Measurements from ENCODE around the gene CCL23.

CCL23 gene

DNA sequence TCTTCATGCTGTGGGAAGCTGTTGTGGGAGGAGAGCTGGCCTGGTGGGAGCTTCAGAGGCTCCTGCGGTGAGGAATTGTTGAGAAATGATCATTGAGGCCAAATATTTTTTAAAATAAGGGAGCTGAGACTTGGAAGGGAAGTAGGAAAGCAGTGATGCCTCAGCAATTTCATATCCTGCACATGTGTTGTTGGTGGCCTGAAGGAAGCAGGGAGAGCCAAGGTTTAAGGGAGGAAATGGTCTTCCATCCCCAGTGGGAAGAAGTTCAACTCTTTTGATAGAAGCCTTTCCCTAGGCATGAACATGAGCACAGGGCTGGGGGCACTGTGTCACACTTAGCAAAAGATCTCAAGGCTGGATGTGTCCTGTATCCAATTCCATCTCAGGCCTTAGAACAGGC lies 31.1 kb downstream of the CCL23 start, which contains the start of gene CCL14:
CCL14 (minus strand) TSS at position 87 of the 400 bp plus-strand sequence; CDS start at position 7, 80 bp downstream.
- ChIA-PET POLR2A (no interaction called here), CTCF (interaction anchor here (1.0 to 3.1 kb wide), 4 partner anchors 17 to 163 kb away, joined by 3 to 21 read pairs (median 8); no protein-coding TSS in a partner anchor)
- TF ChIP-seq ZNF266 (tag by site-specific recombination; IDR thresholded peaks at IDR 0.05; ENCODE audit: low read depth) (no peak), ZNF280C (tag by site-specific recombination; IDR thresholded peaks at IDR 0.05) (no peak)

GRCh38 chr17:35984140-35984539 lies 33.6 kb downstream of the CCL23 start:
- Histone ChIP-seq H3K4me3 (ENCODE audit: low read depth, low read length) (no peak overlapping the region), H3K27ac (ENCODE audit: extremely low read depth, low read depth, low read length) (no peak overlapping the region), H3K9me3 (ENCODE audit: control insufficient read depth, insufficient read depth, low read depth, low read length) (no peaks in the 10 kb centered on the region), H3K36me3 (ENCODE audit: control insufficient read depth in 2 of 2, insufficient read depth in 1 of 2, low read length in 2 of 2) (no peaks in the 10 kb centered on the region), H3K4me1 (ENCODE audit: control insufficient read depth, insufficient read depth, low read length) (no peaks in the 10 kb centered on the region)
- POLR2A ChIA-PET, result interaction anchor here (0.5 to 0.6 kb wide), 2 partner anchors 151 to 472 kb away, joined by 3 to 5 read pairs; no protein-coding TSS in a partner anchor
- TF ChIP-seq WT1 (tag by site-specific recombination; IDR thresholded peaks at IDR 0.05) (no peak), HOXC10 (CRISPR knock-in tag; IDR thresholded peaks at IDR 0.05) (no peak), ZNF777 (tag by site-specific recombination; IDR thresholded peaks at IDR 0.05; ENCODE audit: borderline replicate concordance) (no peak), ZNF660 (tag by site-specific recombination; IDR thresholded peaks at IDR 0.05) (no peak), ELK4 (IDR thresholded peaks at IDR 0.05; ENCODE audit: borderline replicate concordance, low read depth, low read length) (no peak), ZNF350 (tag by site-specific recombination; IDR thresholded peaks at IDR 0.05) (no peak)
- CTCF ChIA-PET, result interaction anchor here (1.4 to 3.7 kb wide), 3 partner anchors 15 to 164 kb away, joined by 3 to 56 read pairs (median 24); no protein-coding TSS in a partner anchor

More for the DNA sequence above, 31.1 kb downstream of the CCL23 start, which contains the start of gene CCL14:
- no peaks in the 10 kb centered on the region for H3K9me3 ChIP-seq (ENCODE audit: control insufficient read depth, insufficient read depth, low read depth, low read length)
- no peaks in the 10 kb centered on the region for H3K4me1 ChIP-seq (ENCODE audit: control insufficient read depth, insufficient read depth, low read length)
- no peak within 1 kb of the TSS for H3K4me3 ChIP-seq (ENCODE audit: low read depth, low read length)
- no peak within 1 kb of the TSS for H3K27ac ChIP-seq (ENCODE audit: extremely low read depth, low read depth, low read length)
- no peaks in the 10 kb centered on the region for H3K36me3 ChIP-seq (ENCODE audit: control insufficient read depth in 2 of 2, insufficient read depth in 1 of 2, low read length in 2 of 2)

DNA sequence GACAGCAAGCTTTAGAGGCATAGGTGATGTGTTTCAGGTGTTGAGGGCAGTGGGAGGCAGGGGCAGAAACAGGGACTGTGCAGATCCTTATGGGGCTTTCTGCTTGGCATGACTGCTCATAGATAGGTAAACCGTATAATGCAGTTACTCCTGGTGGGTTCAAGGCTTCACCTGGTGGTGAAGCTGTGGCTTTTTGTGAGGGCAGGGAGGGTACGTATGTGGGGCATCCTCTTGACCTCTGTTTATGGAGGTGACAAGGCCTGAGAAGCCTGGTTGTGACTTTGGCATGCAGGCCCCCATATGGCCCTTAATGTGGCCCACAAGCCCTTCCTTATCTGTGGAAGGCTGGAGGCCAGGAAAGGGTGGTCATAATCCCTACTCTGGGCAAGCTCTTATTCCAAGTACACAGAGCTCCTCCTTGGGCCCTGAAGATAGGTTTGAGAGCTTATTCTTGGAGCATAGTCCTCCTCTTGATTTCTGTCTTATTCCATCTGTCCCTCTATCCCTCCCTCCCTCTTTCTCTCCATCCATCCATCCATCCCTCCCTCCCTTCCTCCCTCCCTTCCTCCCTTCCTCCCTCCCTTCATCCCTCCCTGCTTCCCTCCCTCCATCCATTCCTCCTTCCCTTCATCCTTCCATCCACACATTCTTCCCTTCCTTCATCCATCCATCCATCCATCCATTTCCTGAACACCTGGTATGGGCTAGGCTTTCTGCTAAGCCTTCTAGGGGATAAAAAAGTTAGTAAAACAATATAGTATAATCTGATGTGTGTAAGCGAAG lies 35.2 kb downstream of the CCL23 start:
- H3K9me3 ChIP-seq (ENCODE audit: control insufficient read depth, insufficient read depth, low read depth, low read length), result no peaks in the 10 kb centered on the region
- no peak overlapping the region for H3K4me3 ChIP-seq (ENCODE audit: low read depth, low read length)
- H3K36me3 ChIP-seq (ENCODE audit: control insufficient read depth in 2 of 2, insufficient read depth in 1 of 2, low read length in 2 of 2), result no peaks in the 10 kb centered on the region
- H3K4me1 ChIP-seq (ENCODE audit: control insufficient read depth, insufficient read depth, low read length), result no peaks in the 10 kb centered on the region
- ChIA-PET POLR2A (no interaction called here), CTCF (interaction anchor here (0.7 to 3.7 kb wide), 11 partner anchors 10 to 165 kb away, joined by 3 to 56 read pairs (median 4); no protein-coding TSS in a partner anchor)
- H3K27ac ChIP-seq (ENCODE audit: extremely low read depth, low read depth, low read length), result no peak overlapping the region
- TF ChIP-seq SCRT1 (tag by site-specific recombination; IDR thresholded peaks at IDR 0.05; ENCODE audit: borderline replicate concordance) (no peak), ZNF366 (tag by site-specific recombination; conservative IDR thresholded peaks at IDR 0.05) (peak; percentile 96)

GRCh38 chr17:35981908-35982330 lies 35.9 kb downstream of the CCL23 start:
- H3K4me1 ChIP-seq (ENCODE audit: control insufficient read depth, insufficient read depth, low read length), result no peaks in the 10 kb centered on the region
- no peak overlapping the region for H3K4me3 ChIP-seq (ENCODE audit: low read depth, low read length)
- ChIA-PET POLR2A (no interaction called here), CTCF (interaction anchor here (0.5 to 3.7 kb wide), 12 partner anchors 10 to 502 kb away, joined by 3 to 56 read pairs (median 4); no protein-coding TSS in a partner anchor)
- H3K36me3 ChIP-seq (ENCODE audit: control insufficient read depth in 2 of 2, insufficient read depth in 1 of 2, low read length in 2 of 2), result no peaks in the 10 kb centered on the region
- H3K27ac ChIP-seq (ENCODE audit: extremely low read depth, low read depth, low read length), result no peak overlapping the region
- no peaks in the 10 kb centered on the region for H3K9me3 ChIP-seq (ENCODE audit: control insufficient read depth, insufficient read depth, low read depth, low read length)
- TF ChIP-seq ZNF37A (tag by site-specific recombination; IDR thresholded peaks at IDR 0.05) (no peak), ZBTB7A (tag by site-specific recombination; IDR thresholded peaks at IDR 0.05; ENCODE audit: low read depth) (no peak), ZNF585B (tag by site-specific recombination; IDR thresholded peaks at IDR 0.05) (no peak), ZNF391 (tag by site-specific recombination; IDR thresholded peaks at IDR 0.05; ENCODE audit: borderline replicate concordance, low read depth) (no peak), WT1 (tag by site-specific recombination; IDR thresholded peaks at IDR 0.05) (no peak), ZBTB1 (tag by site-specific recombination; IDR thresholded peaks at IDR 0.05) (no peak), ZFP3 (tag by site-specific recombination; IDR thresholded peaks at IDR 0.05; ENCODE audit: low read depth) (no peak), ZNF140 (tag by site-specific recombination; IDR thresholded peaks at IDR 0.05) (no peak), ZNF626 (tag by site-specific recombination; IDR thresholded peaks at IDR 0.05) (no peak), ZNF394 (tag by site-specific recombination; IDR thresholded peaks at IDR 0.05; ENCODE audit: borderline replicate concordance) (no peak), ZNF521 (tag by site-specific recombination; IDR thresholded peaks at IDR 0.05) (no peak), ZNF221 (tag by site-specific recombination; IDR thresholded peaks at IDR 0.05; ENCODE audit: borderline replicate concordance) (no peak), TRIM28 (IDR thresholded peaks at IDR 0.05; ENCODE audit: borderline replicate concordance, low read length) (no peak)
- TF ChIP-seq, protein P1, sequence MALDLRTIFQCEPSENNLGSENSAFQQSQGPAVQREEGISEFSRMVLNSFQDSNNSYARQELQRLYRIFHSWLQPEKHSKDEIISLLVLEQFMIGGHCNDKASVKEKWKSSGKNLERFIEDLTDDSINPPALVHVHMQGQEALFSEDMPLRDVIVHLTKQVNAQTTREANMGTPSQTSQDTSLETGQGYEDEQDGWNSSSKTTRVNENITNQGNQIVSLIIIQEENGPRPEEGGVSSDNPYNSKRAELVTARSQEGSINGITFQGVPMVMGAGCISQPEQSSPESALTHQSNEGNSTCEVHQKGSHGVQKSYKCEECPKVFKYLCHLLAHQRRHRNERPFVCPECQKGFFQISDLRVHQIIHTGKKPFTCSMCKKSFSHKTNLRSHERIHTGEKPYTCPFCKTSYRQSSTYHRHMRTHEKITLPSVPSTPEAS (tag by site-specific recombination; IDR thresholded peaks at IDR 0.05), result no peak

All from HEK293 (cell line).